ENCODE measurements around the gene PAK1IP1.

GRCh38 chr6:10746915-10747250 is 52.1 kb downstream of the PAK1IP1 start:
- TF ChIP-seq EZH2 (IDR thresholded peaks at IDR 0.05; ENCODE audit: borderline replicate concordance, low read length), result no peak
- no peak for TF ChIP-seq CTCF (IDR thresholded peaks at IDR 0.05; ENCODE audit: low read length)

Measured in OCI-LY1 (cell line).